ENCODE results near the gene UBA1. TPM values are rescaled to one million over a fixed set of nuclear protein-coding genes. Genes with fewer than 3 reads are reported as not detected.

UBA1 gene
- total and polyA plus RNA-seq, 2 of the 8 experiments (the other 6 are each of a cell fraction or from before 2014, with no cell fraction given): 313 to 458 TPM

GRCh38 chrX:47233333-47234113, 39.9 kb downstream of the UBA1 start (continued):
- TF ChIP-seq POLR2A (IDR thresholded peaks at IDR 0.05; ENCODE audit: control extremely low read depth in 1 of 2, low read depth in 2 of 2, low read length in 2 of 2) (peak; percentile 31 to 85), JUND (IDR thresholded peaks at IDR 0.05; ENCODE audit: low read length) (0 out of 2 replicates have a peak, but pooled peaks have one; percentile 4), TBP (IDR thresholded peaks at IDR 0.05; ENCODE audit: low read depth, low read length) (peak; percentile 32), RBBP5 (IDR thresholded peaks at IDR 0.05; ENCODE audit: borderline replicate concordance, low read depth, low read length) (0 out of 2 replicates have a peak, but pooled peaks have one; percentile 52), ASH2L (IDR thresholded peaks at IDR 0.05; ENCODE audit: low read length) (no peak), YY1 (IDR thresholded peaks at IDR 0.05; ENCODE audit: low read depth, low read length) (peak; percentile 89), SUZ12 (IDR thresholded peaks at IDR 0.05; ENCODE audit: low read length) (no peak), NRF1 (IDR thresholded peaks at IDR 0.05; ENCODE audit: low read depth, low read length) (peak; percentile 14; the same call in 1 of the 2 replicates), CHD1 (IDR thresholded peaks at IDR 0.05; ENCODE audit: low read depth, low read length) (peak; percentile 85), SP1 (IDR thresholded peaks at IDR 0.05; ENCODE audit: low read depth, low read length) (no peak), BACH1 (IDR thresholded peaks at IDR 0.05; ENCODE audit: low read length) (no peak), ATF2 (IDR thresholded peaks at IDR 0.05; ENCODE audit: low read length) (peak; percentile 63; the same call in 1 of the 2 replicates)

Measured in H1 (cell line).